Adrenal gland (tissue), 5 donors: ENCODE data around the gene ZFTA.

Source experiments
- CTCF ChIP-seq, 6 experiments: fragments of 450-650 bp in 4 of 6; fragments of 200-600 bp in 2 of 6; sonication (generic) in 1 of 6; IDR thresholded peaks; 1 replicate in 5 of 6; 2 replicates in 1 of 6; pipeline versions ENCODE4 v1.5.1 to v1.8.0; 2016 to 2021; ENCODE audit warnings: antibody characterized with exemption in 6 of 6, mild to moderate bottlenecking in 2 of 6, moderate library complexity in 1 of 6
- POLR2A ChIP-seq, 2 donors: fragments of 450-650 bp; IDR thresholded peaks; one replicate each; pipeline ENCODE4 v1.6.1; 2017; ENCODE audit warnings: antibody characterized with exemption in 2 of 2, mild to moderate bottlenecking in 2 of 2, moderate library complexity in 1 of 2
- donor health status: DM: no; HTN: no; CAD: no.

DNA sequence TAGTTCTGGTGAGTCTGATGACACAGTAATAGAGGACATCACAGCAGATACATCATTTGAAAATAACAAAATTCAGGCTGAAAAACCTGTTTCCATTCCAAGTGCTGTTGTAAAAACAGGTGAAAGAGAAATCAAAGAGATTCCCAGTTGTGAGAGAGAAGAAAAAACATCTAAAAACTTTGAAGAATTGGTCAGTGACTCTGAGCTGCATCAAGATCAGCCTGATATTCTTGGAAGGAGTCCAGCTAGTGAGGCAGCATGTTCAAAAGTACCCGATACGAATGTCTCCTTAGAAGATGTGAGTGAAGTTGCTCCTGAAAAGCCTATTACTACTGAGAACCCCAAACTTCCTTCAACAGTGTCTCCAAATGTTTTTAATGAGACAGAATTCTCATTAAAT lies 48.6 kb downstream of the ZFTA start:
- TF ChIP-seq CTCF (IDR thresholded peaks at IDR 0.05) (no peak), POLR2A (IDR thresholded peaks at IDR 0.05) (no peak)
